HG03066 (cell line): ENCODE results near the gene RPUSD1.
"Not testable (repeated sequence)": the region's sequence is repeated elsewhere in the genome, so short reads cannot be mapped to it uniquely, and the experiment has no call there.

Source experiments
- ATAC-seq: cut with Tn5 transposase; IDR thresholded peaks from one replicate; pipeline ENCODE4 v1.9.1; 2021; ENCODE audit warnings: low read depth; ENCODE audit not compliant: unreplicated experiment

Gene RPUSD1

GRCh38 chr16:754121-754607 lies 34.0 kb downstream of the RPUSD1 start:
- ATAC-seq, result not testable (repeated sequence)

GRCh38 chr16:752007-752312 lies 36.2 kb downstream of the RPUSD1 start:
- ATAC-seq, result no peak

- no peak for ATAC-seq
Observed at GRCh38 chr16:751152-752006, 36.8 kb downstream of the RPUSD1 start.

GRCh38 chr16:750485-750884 lies 37.7 kb downstream of the RPUSD1 start:
- ATAC-seq, result no peak

- ATAC-seq, result no peak
Observed at GRCh38 chr16:749010-749409, 39.2 kb downstream of the RPUSD1 start.

GRCh38 chr16:747978-748746 lies 40.0 kb downstream of the RPUSD1 start:
- ATAC-seq, result no peak

- ATAC-seq, result no peak
Observed at GRCh38 chr16:746637-747036, 41.5 kb downstream of the RPUSD1 start.

GRCh38 chr16:745739-746138 lies 42.4 kb downstream of the RPUSD1 start:
- no peak for ATAC-seq

- ATAC-seq, result no peak
Observed at GRCh38 chr16:743794-744500, 44.2 kb downstream of the RPUSD1 start.

- not testable (repeated sequence) for ATAC-seq
Observed at GRCh38 chr16:742894-743293, 45.3 kb downstream of the RPUSD1 start.

- no peak for ATAC-seq
Observed at GRCh38 chr16:741986-742629, 46.1 kb downstream of the RPUSD1 start.

- ATAC-seq, result peak; percentile 44
Observed at GRCh38 chr16:740764-741505, 47.2 kb downstream of the RPUSD1 start, which contains the start of gene CIAO3. Gene CIAO3, minus strand, starts transcription at chr16:740997. Its CDS starts 12 bp downstream, at chr16:740985.

GRCh38 chr16:740459-740763 lies 47.8 kb downstream of the RPUSD1 start:
- no peak for ATAC-seq

GRCh38 chr16:739560-740458 lies 48.4 kb downstream of the RPUSD1 start:
- ATAC-seq, result no peak

GRCh38 chr16:736936-737481 lies 51.2 kb downstream of the RPUSD1 start:
- no peak for ATAC-seq

GRCh38 chr16:735982-736453 lies 52.2 kb downstream of the RPUSD1 start:
- ATAC-seq, result peak; percentile 39

- ATAC-seq, result no peak
Observed at GRCh38 chr16:734981-735881, 53.0 kb downstream of the RPUSD1 start.
